GM21381 (cell line): ENCODE results near the gene CDH12.
"Not testable (repeated sequence)": the region's sequence is repeated elsewhere in the genome, so short reads cannot be mapped to it uniquely, and the experiment has no call there.

ENCODE experiments used
- ATAC-seq: cut with Tn5 transposase; IDR thresholded peaks from one replicate; pipeline ENCODE4 v1.9.1; 2021; ENCODE audit warnings: mild to moderate bottlenecking, moderate library complexity; ENCODE audit not compliant: unreplicated experiment

Gene CDH12

GRCh38 chr5:22774214-22774613 lies 78.9 kb downstream of the CDH12 start:
- not testable (repeated sequence) for ATAC-seq

DNA sequence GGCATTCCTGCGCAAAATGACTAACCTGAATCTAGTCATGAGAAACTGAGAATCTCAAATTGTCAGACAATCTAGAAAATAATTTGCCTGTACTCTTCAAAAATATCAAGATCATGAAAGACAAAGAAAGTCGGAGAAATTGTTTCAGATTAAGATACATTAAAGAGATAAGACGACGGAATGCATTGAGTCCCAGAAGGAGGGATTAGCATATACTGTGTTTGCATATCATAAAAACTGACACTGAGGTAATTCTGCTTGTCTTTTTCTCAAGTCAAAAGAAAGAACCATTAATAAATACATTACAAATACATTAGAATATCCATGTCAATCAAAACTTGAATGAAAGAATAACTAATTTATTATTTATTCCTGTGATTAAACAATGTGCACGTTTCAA lies 88.4 kb downstream of the CDH12 start:
- ATAC-seq: no peak

DNA sequence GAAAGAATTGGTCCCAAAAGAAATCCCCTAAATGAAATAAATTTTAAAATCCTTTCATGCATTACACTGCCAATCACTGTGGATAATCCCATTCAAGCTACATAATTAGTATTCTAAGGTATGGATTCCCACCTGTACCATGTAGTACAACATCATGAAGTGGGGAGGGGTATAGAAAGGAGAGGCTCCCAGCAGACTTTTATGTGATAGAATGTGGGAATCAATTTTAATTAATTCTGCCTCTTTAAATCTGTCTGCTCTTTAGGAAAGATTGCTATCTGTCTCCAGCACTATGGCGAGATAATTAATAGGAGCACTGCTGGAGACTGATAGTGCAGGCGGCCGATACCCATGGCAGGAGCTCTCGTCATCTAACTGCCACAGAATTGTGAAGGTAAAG lies 95.4 kb downstream of the CDH12 start:
- ATAC-seq: no peak

DNA sequence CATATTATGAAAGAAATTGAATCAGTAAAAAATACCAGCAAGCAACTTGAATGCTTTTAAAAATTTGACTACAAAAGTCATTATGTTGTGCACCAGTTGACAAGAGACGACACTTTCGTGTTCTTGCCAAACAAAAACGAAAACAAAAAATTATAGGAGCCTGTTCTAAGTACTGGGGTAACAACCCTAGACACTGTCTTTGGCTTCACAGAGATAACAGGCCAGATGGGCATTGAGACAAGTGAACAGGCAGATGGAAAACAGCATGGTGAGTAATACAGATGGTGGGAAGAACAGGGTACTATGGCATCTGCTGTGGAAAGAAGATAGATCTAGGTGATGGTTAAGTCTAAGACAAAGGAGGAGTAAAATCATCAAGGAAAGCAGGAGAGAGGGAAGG lies 99.0 kb downstream of the CDH12 start:
- no peak for ATAC-seq

DNA sequence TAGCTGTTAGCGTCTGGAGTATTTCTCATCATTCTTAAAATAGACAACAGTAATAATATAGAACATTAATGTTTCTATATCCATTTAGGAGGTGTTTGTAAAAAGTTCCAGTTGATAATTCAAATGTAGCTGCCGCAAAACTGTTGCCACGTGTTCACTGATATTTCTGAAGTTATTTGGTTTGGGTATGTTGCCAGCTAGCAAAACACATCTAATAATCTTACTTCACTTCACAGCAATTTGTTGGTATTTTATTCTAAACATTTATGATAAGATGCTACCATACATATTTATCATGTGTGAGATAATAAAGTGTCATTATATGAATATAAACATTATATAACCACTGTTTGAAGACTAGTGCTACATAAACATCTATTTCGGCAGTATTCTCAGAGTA lies 101.6 kb downstream of the CDH12 start:
- no peak for ATAC-seq

GRCh38 chr5:22736443-22737003 lies 116.6 kb downstream of the CDH12 start:
- no peak for ATAC-seq

DNA sequence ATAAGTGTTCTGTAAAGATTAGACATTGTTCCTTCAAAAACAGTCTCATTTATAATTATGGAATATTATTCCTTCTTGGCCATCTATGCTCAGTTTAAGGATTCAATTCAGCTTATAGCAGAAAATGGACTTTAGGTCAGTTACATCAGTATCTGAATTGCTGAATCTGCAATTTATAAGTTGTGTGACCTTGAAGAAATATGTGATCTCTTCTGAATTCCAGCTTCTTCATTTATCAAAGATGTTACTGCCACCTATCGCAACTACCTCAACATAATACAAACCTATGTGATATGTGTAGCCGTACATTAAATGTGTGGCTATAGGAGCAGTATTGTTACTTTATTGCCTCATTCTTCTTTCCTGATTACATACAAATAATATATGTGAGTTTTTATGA lies 118.2 kb downstream of the CDH12 start:
- no peak for ATAC-seq

DNA sequence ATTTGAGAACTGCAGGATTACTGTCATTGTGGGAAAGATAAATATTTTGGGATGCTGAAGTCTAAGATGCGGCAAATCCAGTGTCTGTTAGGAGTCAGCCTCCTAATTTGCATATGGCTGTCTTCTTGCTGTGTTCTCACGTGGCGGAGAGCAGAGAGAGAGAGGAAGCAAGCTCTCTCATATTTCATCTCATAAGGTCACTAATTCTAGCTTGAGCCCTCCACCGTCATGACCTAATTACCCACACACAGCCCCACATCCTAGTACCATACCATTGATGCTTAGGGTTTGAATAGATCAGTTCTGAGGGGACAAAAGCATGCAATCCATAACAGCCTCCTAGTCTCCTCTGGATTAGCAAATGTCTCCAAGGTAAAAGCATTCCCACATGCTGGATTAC lies 124.5 kb downstream of the CDH12 start:
- ATAC-seq: no peak

GRCh38 chr5:22722491-22722890 lies 130.7 kb downstream of the CDH12 start:
- no peak for ATAC-seq

GRCh38 chr5:22722056-22722455 lies 131.1 kb downstream of the CDH12 start:
- no peak for ATAC-seq

DNA sequence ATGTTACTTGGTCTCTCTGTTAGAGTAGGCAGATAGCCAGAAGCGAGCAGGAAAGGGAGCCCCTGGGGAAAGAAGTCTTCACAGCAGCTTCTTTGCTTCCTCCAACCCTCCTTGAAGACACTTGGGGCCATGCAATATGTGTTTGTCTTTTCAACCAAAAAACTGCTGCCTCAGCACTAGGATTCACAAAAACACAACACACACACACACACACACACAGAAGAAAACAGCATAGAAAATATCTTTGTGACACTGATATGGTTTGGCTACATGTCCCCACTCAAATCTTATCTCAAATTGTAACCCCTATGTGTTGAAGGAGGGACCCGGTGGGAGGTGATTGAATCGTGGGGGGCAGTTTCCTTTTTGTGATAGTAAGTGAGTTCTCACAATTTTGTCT lies 133.3 kb downstream of the CDH12 start:
- no peak for ATAC-seq

- ATAC-seq: no peak
These were observed 142.5 kb downstream of the CDH12 start for GRCh38 chr5:22710660-22711059.

DNA sequence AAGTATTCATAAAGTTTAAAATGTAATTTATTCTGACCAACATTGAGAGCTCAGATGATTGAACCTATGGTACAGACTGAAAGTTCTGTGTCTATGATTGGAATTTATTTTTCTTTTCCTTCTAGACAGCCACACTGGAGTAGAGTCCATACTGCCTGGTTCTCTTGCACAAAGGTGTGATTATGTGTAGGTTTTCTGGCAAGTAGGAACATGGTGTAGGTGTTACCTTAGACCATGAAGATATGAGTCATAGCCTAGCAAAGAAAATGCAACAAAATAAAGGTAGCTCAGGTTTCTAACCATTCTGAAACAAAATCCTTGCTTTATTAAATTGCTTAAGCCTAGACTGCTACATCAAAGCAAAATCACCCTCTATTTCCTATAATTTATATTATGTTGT lies 143.4 kb downstream of the CDH12 start:
- ATAC-seq: no peak

DNA sequence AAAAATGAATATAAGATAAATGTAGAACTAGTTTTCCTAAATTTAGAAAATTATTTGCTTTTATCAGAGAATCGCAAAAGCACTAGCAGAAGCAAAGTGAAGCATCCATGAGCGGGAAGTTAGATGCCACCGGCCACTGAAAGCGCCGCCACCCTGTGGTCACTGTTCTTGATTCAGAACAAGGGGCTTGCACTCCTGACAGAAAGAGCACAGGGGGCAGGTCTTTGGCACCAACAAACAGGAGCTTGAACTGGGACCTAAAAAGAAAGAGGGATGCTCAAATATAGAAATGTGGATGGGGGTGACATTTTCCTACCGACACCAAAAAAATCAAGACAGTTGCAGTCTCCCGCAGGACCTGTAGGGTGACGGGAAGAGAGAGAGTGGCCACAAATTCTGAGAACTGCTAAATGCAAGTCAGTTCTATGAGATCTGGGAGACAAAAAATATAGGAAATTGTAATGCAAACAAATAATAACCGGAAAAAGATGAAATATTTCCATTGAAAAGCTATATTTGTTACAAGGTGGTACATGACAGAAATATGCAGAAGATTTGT lies 144.3 kb downstream of the CDH12 start:
- ATAC-seq: no peak

GRCh38 chr5:22706901-22707300 lies 146.2 kb downstream of the CDH12 start:
- no peak for ATAC-seq

GRCh38 chr5:22699319-22699718 lies 153.8 kb downstream of the CDH12 start:
- no peak for ATAC-seq

- ATAC-seq: no peak
These were observed 160.0 kb downstream of the CDH12 start for GRCh38 chr5:22693121-22693520.

DNA sequence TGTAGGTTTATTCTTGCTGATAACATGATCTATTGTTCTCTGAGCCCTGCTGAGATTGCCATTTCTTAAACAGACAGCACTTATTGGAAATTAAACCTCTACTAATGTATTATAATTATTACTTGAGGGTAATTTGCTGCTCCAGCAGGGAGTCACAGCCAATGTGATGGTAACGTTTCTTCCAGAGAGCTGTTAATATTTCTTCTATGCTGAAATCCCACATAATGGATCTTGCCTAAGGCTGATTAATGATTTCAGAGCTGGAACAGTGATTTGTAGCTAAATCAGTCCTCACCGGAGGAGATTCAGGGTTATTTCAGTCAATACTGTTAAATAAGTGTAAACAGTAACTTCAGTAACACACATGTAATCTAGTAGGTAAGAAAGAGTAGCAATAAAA lies 170.1 kb downstream of the CDH12 start:
- no peak for ATAC-seq

DNA sequence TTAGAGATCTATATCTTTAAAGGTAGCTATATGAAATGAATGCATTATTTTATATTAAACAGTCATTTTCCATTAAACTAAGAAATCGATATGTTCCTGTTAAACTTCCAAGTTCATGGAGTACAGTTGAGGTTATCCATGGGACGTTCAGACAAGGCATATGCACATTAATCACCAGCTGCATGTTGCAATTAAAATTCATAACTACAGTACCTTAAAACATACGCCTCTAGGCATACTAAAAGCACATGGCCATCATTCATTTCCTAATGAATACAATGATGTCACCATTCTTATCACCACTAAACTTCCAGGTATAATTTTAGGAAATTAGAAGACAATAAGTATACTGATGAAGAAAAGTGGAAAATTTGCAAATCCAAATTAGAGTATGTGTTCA lies 174.3 kb downstream of the CDH12 start:
- no peak for ATAC-seq

- no peak for ATAC-seq
These were observed 180.0 kb downstream of the CDH12 start for GRCh38 chr5:22673131-22673530.

- ATAC-seq: no peak
These were observed 183.8 kb downstream of the CDH12 start for GRCh38 chr5:22669345-22669744.

DNA sequence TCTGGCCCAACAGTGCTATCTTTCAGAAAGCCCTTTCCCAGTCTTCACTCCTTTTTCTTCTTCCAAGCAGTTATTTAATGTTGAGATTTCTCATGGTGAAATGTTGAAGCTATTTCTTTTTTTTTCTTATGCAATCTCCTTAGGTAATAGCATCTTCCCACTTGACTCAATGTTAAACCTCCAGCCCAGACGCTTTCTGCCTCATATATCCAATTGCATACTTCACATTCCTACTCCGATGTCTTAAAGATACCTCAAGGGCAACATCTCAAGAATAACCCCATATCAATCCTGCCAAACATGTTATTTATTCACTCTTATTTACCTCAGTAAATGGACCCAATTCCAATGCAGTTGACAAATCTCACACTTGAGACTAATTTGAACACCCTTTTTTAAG lies 187.3 kb downstream of the CDH12 start:
- ATAC-seq: no peak

DNA sequence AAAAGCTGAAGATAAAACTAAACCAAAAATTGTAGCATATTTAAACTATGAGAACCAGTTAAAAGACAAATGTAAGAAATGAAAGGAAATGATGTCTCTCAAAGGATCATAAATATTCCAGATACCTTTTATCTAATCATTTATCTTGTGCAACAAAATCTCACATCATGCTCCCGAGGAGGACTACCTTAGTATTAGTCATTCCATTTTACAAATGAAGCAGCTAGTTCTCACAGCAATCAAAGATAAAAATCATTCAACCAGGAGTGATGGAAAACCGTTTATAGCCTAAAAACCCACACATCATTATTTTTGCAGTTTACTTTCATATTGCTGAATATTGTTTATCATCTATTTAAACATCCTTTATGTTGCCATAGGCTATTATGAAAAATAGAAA lies 190.0 kb downstream of the CDH12 start:
- no peak for ATAC-seq
